ENCODE measurements around the gene RAC2.

Gene RAC2

GRCh38 chr22:37244114-37244921 lies at the start of gene RAC2:
TSS of gene RAC2 (minus strand) at chr22:37244269. CDS start at chr22:37244148, 121 bp downstream.
- DNase-seq: no peak

- no peak for DNase-seq
Observed at GRCh38 chr22:37293172-37293571, 49.1 kb upstream of the RAC2 start.

GRCh38 chr22:37292641-37293040 lies 48.6 kb upstream of the RAC2 start:
- DNase-seq: no peak

- no peak for DNase-seq
Observed at GRCh38 chr22:37291559-37292298, 47.7 kb upstream of the RAC2 start.

- no peak for DNase-seq
Observed at GRCh38 chr22:37290737-37291136, 46.7 kb upstream of the RAC2 start.

GRCh38 chr22:37289156-37289735 lies 45.2 kb upstream of the RAC2 start:
- DNase-seq: no peak

- no peak for DNase-seq
Observed at GRCh38 chr22:37288521-37288920, 44.5 kb upstream of the RAC2 start.

- DNase-seq: no peak
Observed at GRCh38 chr22:37287550-37287951, 43.5 kb upstream of the RAC2 start.

GRCh38 chr22:37285937-37286336 lies 41.9 kb upstream of the RAC2 start:
- DNase-seq: no peak

- no peak for DNase-seq
Observed at GRCh38 chr22:37284805-37285355, 40.8 kb upstream of the RAC2 start.

- DNase-seq: no peak
Observed at GRCh38 chr22:37284126-37284804, 40.2 kb upstream of the RAC2 start.

GRCh38 chr22:37283393-37283937 lies 39.4 kb upstream of the RAC2 start:
- no peak for DNase-seq

- no peak for DNase-seq
Observed at GRCh38 chr22:37282385-37282677, 38.3 kb upstream of the RAC2 start, which contains the start of gene CYTH4. TSS of gene CYTH4 (plus strand) at chr22:37282508. CDS start at chr22:37282570, 62 bp downstream.

- no peak for DNase-seq
Observed at GRCh38 chr22:37281646-37282384, 37.7 kb upstream of the RAC2 start.

GRCh38 chr22:37281195-37281594 lies 37.1 kb upstream of the RAC2 start:
- DNase-seq: no peak

- no peak for DNase-seq
Observed at GRCh38 chr22:37280718-37281117, 36.6 kb upstream of the RAC2 start.

GRCh38 chr22:37279331-37280181 lies 35.5 kb upstream of the RAC2 start:
- DNase-seq: no peak

GRCh38 chr22:37278261-37278660 lies 34.2 kb upstream of the RAC2 start:
- DNase-seq: no peak

- DNase-seq: no peak
Observed at GRCh38 chr22:37277384-37277783, 33.3 kb upstream of the RAC2 start.

GRCh38 chr22:37276776-37277175 lies 32.7 kb upstream of the RAC2 start:
- no peak for DNase-seq

GRCh38 chr22:37275622-37276021 lies 31.6 kb upstream of the RAC2 start:
- DNase-seq: no peak

Measured in NCI-H1417 treated with DMSO at 0.1 percent for 48 hours (cell line).